IMR-90 (cell line): ENCODE data around the gene ACAP2. TPM values are rescaled to one million over a fixed set of nuclear protein-coding genes. Genes with fewer than 3 reads are reported as not detected.

Source experiments
- ATAC-seq: fragments of 200-7000 bp; cut with Tn5 transposase; 2 replicates; pipeline ENCODE4 v1.9.1; 2020; ENCODE audit warnings: low read depth, mild to moderate bottlenecking, moderate library complexity
- BruUV-seq: library from RNA; stranded (reverse); fragments of 400-500 nt; replicated peaks from 2 replicates; lab custom pipeline; 2021; lab: Mats Ljungman, UMichigan
- CTCF ChIA-PET: fragments of 300-600 bp; formaldehyde crosslinking; extraction: SDS; loops from one replicate; lab custom pipeline; 2021; ENCODE audit warnings: antibody characterized with exemption; lab: Yijun Ruan, JAX
- POLR2A ChIA-PET: fragments of 300-600 bp; sonication (Branson Sonifier 250); formaldehyde crosslinking; loops from one replicate; lab custom pipeline; 2022; ENCODE audit warnings: antibody characterized with exemption; ENCODE audit not compliant: unreplicated experiment; lab: Charles Lee
- DNase-seq: peaks from one replicate; pipeline ENCODE4 v3.0.0; 2013
- H2AFZ ChIP-seq: replicated peaks from 2 replicates; pipeline ENCODE3; 2013; ENCODE audit warnings: low read length, mild to moderate bottlenecking; ENCODE audit not compliant: poor library complexity
- H2AK5ac ChIP-seq: 2 replicates; pipeline ENCODE4 v1.6.1; 2013; ENCODE audit warnings: low read depth, low read length, inconsistent platforms
- H2AK9ac ChIP-seq: replicated peaks from 2 replicates; pipeline ENCODE3; 2013; ENCODE audit warnings: mild to moderate bottlenecking, low read depth, low read length, moderate library complexity; ENCODE audit not compliant: poor library complexity
- H2BK120ac ChIP-seq: 2 replicates; pipeline ENCODE4 v1.6.1; 2013; ENCODE audit warnings: low read depth, low read length, inconsistent platforms
- H2BK15ac ChIP-seq: 3 replicates; pipeline ENCODE4 v1.6.1; 2013; ENCODE audit warnings: low read depth, low read length, inconsistent platforms
- H2BK20ac ChIP-seq: 2 replicates; pipeline ENCODE4 v1.6.1; 2013; ENCODE audit warnings: low read depth, mild to moderate bottlenecking, inconsistent platforms, low read length, moderate library complexity
- H2BK5ac ChIP-seq: 2 replicates; pipeline ENCODE4 v1.6.1; 2013; ENCODE audit warnings: mild to moderate bottlenecking, low read depth, low read length, inconsistent platforms; ENCODE audit not compliant: poor library complexity, severe bottlenecking
- H3K14ac ChIP-seq: replicated peaks from 2 replicates; pipeline ENCODE4 v1.6.1; 2013; ENCODE audit warnings: low read depth, low read length, inconsistent platforms
- H3K18ac ChIP-seq: 2 replicates; pipeline ENCODE4 v1.6.1; 2013; ENCODE audit warnings: low read depth, low read length, control low read depth
- H3K23ac ChIP-seq: 2 replicates; pipeline ENCODE4 v1.6.1; 2013; ENCODE audit warnings: low read depth, low read length, inconsistent platforms
- H3K27ac ChIP-seq: 2 replicates; pipeline ENCODE4 v1.5.1; 2013; ENCODE audit warnings: mild to moderate bottlenecking, control low read depth, low read length; ENCODE audit not compliant: insufficient read depth
- H3K27me3 ChIP-seq: 2 replicates; pipeline ENCODE4 v1.6.1; 2013; ENCODE audit warnings: low read length; ENCODE audit not compliant: control insufficient read depth, insufficient read depth
- H3K36me3 ChIP-seq: 2 replicates; pipeline ENCODE4 v1.6.1; 2013; ENCODE audit warnings: low read length, mixed read lengths; ENCODE audit not compliant: control insufficient read depth, insufficient read depth
- H3K4ac ChIP-seq: 2 replicates; pipeline ENCODE4 v1.6.1; 2013; ENCODE audit warnings: low read depth, low read length, inconsistent platforms
- H3K4me1 ChIP-seq: 2 replicates; pipeline ENCODE4 v1.6.1; 2013; ENCODE audit warnings: low read length, mixed read lengths; ENCODE audit not compliant: control insufficient read depth, insufficient read depth
- H3K4me2 ChIP-seq: 2 replicates; pipeline ENCODE4 v1.6.1; 2013; ENCODE audit warnings: low read depth, mild to moderate bottlenecking, control low read depth, low read length, moderate library complexity
- H3K4me3 ChIP-seq: 2 replicates; pipeline ENCODE4 v1.5.1; 2013; ENCODE audit warnings: low read depth, mild to moderate bottlenecking, control low read depth, low read length, moderate library complexity; ENCODE audit not compliant: insufficient read depth
- H3K56ac ChIP-seq: 2 replicates; pipeline ENCODE4 v1.6.1; 2013; ENCODE audit warnings: low read length, inconsistent platforms; ENCODE audit not compliant: insufficient read depth; ENCODE audit errors: extremely low read depth
- H3K79me1 ChIP-seq, 2 experiments: 2 replicates each; pipeline ENCODE4 v1.6.1; 2013; ENCODE audit warnings: low read length in 2 of 2, inconsistent platforms in 1 of 2, low read depth in 1 of 2
- H3K9ac ChIP-seq: 2 replicates; pipeline ENCODE4 v1.6.1; 2013; ENCODE audit warnings: low read depth, low read length, control low read depth
- H3K9me1 ChIP-seq: 2 replicates; pipeline ENCODE4 v1.6.1; 2013; ENCODE audit warnings: low read length, inconsistent platforms; ENCODE audit not compliant: insufficient read depth
- H3K9me3 ChIP-seq: 2 replicates; pipeline ENCODE4 v1.6.1; 2013; ENCODE audit warnings: low read length; ENCODE audit not compliant: control insufficient read depth, insufficient read depth
- H4K20me1 ChIP-seq: 2 replicates; pipeline ENCODE4 v1.6.1; 2013; ENCODE audit warnings: low read length, inconsistent platforms; ENCODE audit not compliant: insufficient read depth
- H4K5ac ChIP-seq: 2 replicates; pipeline ENCODE4 v1.6.1; 2013; ENCODE audit warnings: mild to moderate bottlenecking, low read depth, low read length, control low read depth
- H4K8ac ChIP-seq, 2 experiments: 2 replicates each; pipeline ENCODE4 v1.6.1; 2013; ENCODE audit warnings: low read depth in 2 of 2, low read length in 2 of 2, control low read depth in 1 of 2, inconsistent platforms in 1 of 2
- H4K91ac ChIP-seq: 2 replicates; pipeline ENCODE4 v1.6.1; 2013; ENCODE audit warnings: low read depth, low read length, inconsistent platforms; ENCODE audit not compliant: insufficient read depth
- BHLHE40 ChIP-seq: fragments of 150-350 bp; IDR thresholded peaks from 2 replicates; pipeline ENCODE4 v1.6.1; 2016; ENCODE audit warnings: mild to moderate bottlenecking, low read depth, low read length
- CTCF ChIP-seq: conservative IDR thresholded peaks from 2 replicates; pipeline ENCODE4 v1.5.1; 2012; ENCODE audit warnings: mild to moderate bottlenecking, low read depth, low read length, improper control_type of control experiment
- FOS ChIP-seq: fragments of 150-350 bp; IDR thresholded peaks from 2 replicates; pipeline ENCODE4 v1.6.1; 2016; ENCODE audit warnings: low read depth, low read length
- MAFK ChIP-seq: IDR thresholded peaks from 2 replicates; pipeline ENCODE4 v1.6.1; 2012; ENCODE audit warnings: low read depth, low read length, improper control_type of control experiment
- MAZ ChIP-seq: IDR thresholded peaks from 2 replicates; pipeline ENCODE4 v1.6.1; 2012; ENCODE audit warnings: low read depth, mild to moderate bottlenecking, low read length, improper control_type of control experiment, moderate library complexity, borderline replicate concordance
- MXI1 ChIP-seq: IDR thresholded peaks from 2 replicates; pipeline ENCODE4 v1.6.1; 2012; ENCODE audit warnings: low read depth, mild to moderate bottlenecking, low read length, moderate library complexity, borderline replicate concordance
- NFE2L2 ChIP-seq: fragments of 150-350 bp; IDR thresholded peaks from 2 replicates; pipeline ENCODE4 v1.6.1; 2016; ENCODE audit warnings: low read depth, mild to moderate bottlenecking, low read length
- POLR2A ChIP-seq: IDR thresholded peaks from 2 replicates; pipeline ENCODE4 v1.6.1; 2012; ENCODE audit warnings: mild to moderate bottlenecking, low read depth, low read length
- RFX5 ChIP-seq: IDR thresholded peaks from 2 replicates; pipeline ENCODE4 v1.8.0; 2012; ENCODE audit warnings: low read depth, mild to moderate bottlenecking, low read length, moderate library complexity
- SMC3 ChIP-seq: fragments of 150-350 bp; IDR thresholded peaks from 2 replicates; pipeline ENCODE4 v1.6.1; 2016; ENCODE audit warnings: low read depth, mild to moderate bottlenecking, antibody characterized with exemption, low read length, moderate library complexity
- USF2 ChIP-seq: fragments of 150-350 bp; IDR thresholded peaks from 2 replicates; pipeline ENCODE4 v1.6.1; 2017; ENCODE audit warnings: mild to moderate bottlenecking, antibody characterized with exemption, low read length, low read depth
- WGBS, 2 experiments: methylation state at CpG; one replicate each; pipeline versions ENCODE4 v1.1.5 to v1.1.7; 2013; ENCODE audit warnings: missing lambda C conversion rate in 2 of 2; ENCODE audit not compliant: insufficient read length in 1 of 2; ENCODE audit errors: extremely low coverage in 2 of 2; 5-methylcytosine and 5-hydroxymethylcytosine counted together
- dilution Hi-C: fragments of 300-500 bp; cut with HindIII; formaldehyde crosslinking; loops from one replicate; pipeline ENCODE4 v1.14.3; 2018; ENCODE audit warnings: low sequenced_read_pairs; ENCODE audit not compliant: unreplicated experiment
- in situ Hi-C: fragments of 300-500 bp; cut with MboI; formaldehyde crosslinking; loops from 3 replicates; pipeline ENCODE4 v1.14.3; 2019; ENCODE audit warnings: low sequenced_read_pairs, inconsistent platforms, mixed read lengths
- intact Hi-C: fragments of 100-400 bp; cut with micrococcal nuclease; formaldehyde crosslinking; loops from 2 replicates; pipeline ENCODE4 v1.10.0; 2022
- polyA plus RNA-seq, 3 experiments: library from polyadenylated mRNA; depleted of rRNA; stranded (reverse); fragments of >200 nt; gene quantifications; 2 replicates each; pipeline ENCODE4 v1.2.3, GENCODE V29; 2012; ENCODE audit warnings: low replicate concordance in 1 of 3
- total RNA-seq: library from RNA; depleted of rRNA; stranded (reverse); fragments of >200 nt; gene quantifications from 2 replicates; pipeline ENCODE4 v1.2.3, GENCODE V29; 2012

ACAP2 gene
- total and polyA plus RNA-seq, 2 of the 4 experiments (the other 2 are of a cell fraction) = 11.9 to 35.1 TPM

- CTCF ChIA-PET = interaction anchor here (1.7 kb wide), 1 partner anchor 10 kb away, joined by 4 read pairs; no protein-coding TSS in a partner anchor
- Histone ChIP-seq H4K91ac (no peak overlapping the region), H2BK20ac (no peak overlapping the region), H3K14ac (no peak overlapping the region), H3K56ac (no peak overlapping the region), H3K27me3 (no peaks in the 10 kb centered on the region), H3K9me3 (no peaks in the 10 kb centered on the region), H4K5ac (no peak overlapping the region), H2BK120ac (no peak overlapping the region), H4K20me1 (no peaks in the 10 kb centered on the region), H3K23ac (no peak overlapping the region), H3K9me1 (peaks cover 7% of the 10 kb centered on the region; the same call in 1 of the 2 replicates), H2AK9ac (no peak overlapping the region), H3K36me3 (no peaks in the 10 kb centered on the region), H3K79me1 (peaks cover 21 to 25% of the 10 kb centered on the region in 2 experiments), H3K9ac (no peak overlapping the region), H3K18ac (no peak overlapping the region), H2BK5ac (no peak overlapping the region), H4K8ac (no peak overlapping the region), H2BK15ac (no peak overlapping the region), H2AK5ac (no peak overlapping the region), H3K27ac (no peak overlapping the region), H3K4ac (no peak overlapping the region), H3K4me3 (no peak overlapping the region), H2AFZ (no peak overlapping the region), H3K4me1 (no peaks in the 10 kb centered on the region; the same call in 1 of the 2 replicates), H3K4me2 (no peak overlapping the region)
- no TSS peak for BruUV-seq
- ATAC-seq (no peak), DNase-seq (no peak)
- WGBS, 2 experiments = no CpG with 5 or more reads among the region's 3 CpGs
- intact Hi-C loops (no loop called here), dilution Hi-C loops (no loop called here), in situ Hi-C loops (no loop called here)
- POLR2A ChIA-PET = no interaction called here
- no peak for TF ChIP-seq MAFK
- no peak for TF ChIP-seq MAZ
- no peak for TF ChIP-seq USF2
- TF ChIP-seq RFX5 = no peak
- no peak for TF ChIP-seq FOS
- TF ChIP-seq SMC3 = no peak
- no peak for TF ChIP-seq BHLHE40
- no peak for TF ChIP-seq CTCF
- TF ChIP-seq POLR2A = no peak
- no peak for TF ChIP-seq MXI1
- no peak for TF ChIP-seq NFE2L2
Measured at GRCh38 chr3:195239121-195239520, 203.7 kb downstream of the ACAP2 start.
